Cardiac muscle cell (in vitro differentiated cells and primary cell): ENCODE measurements around the gene ANKRD55. TPM values are rescaled to one million over a fixed set of nuclear protein-coding genes. Genes with fewer than 3 reads are reported as not detected.
A peak's percentile ranks its signal among the peaks of the same experiment; 100 is the strongest.

ENCODE experiments used
- DNase-seq, 2 donors: peaks; one replicate each; pipeline versions ENCODE4 v3.0.0 to v3.0.0-alpha.2; 2010 to 2017; ENCODE audit warnings: low read depth in 1 of 2, low spot score in 1 of 2
- H3K27ac ChIP-seq: fragments of 200-600 bp; sonication (generic); 2 replicates; pipeline ENCODE4 v1.5.1; 2016
- H3K27me3 ChIP-seq: fragments of 200-600 bp; sonication (generic); 2 replicates; pipeline ENCODE4 v1.6.0; 2016; ENCODE audit warnings: control low read depth
- H3K36me3 ChIP-seq: fragments of 200-600 bp; sonication (generic); 2 replicates; pipeline ENCODE4 v1.5.1; 2016; ENCODE audit warnings: control low read depth
- H3K4me1 ChIP-seq: fragments of 200-600 bp; sonication (generic); 2 replicates; pipeline ENCODE4 v1.8.1; 2017; ENCODE audit warnings: low read depth, mild to moderate bottlenecking, mixed run types
- H3K4me3 ChIP-seq: fragments of 200-600 bp; sonication (generic); 2 replicates; pipeline ENCODE4 v1.5.1; 2016; ENCODE audit warnings: mild to moderate bottlenecking
- H3K9me3 ChIP-seq: fragments of 200-600 bp; sonication (generic); 2 replicates; pipeline ENCODE4 v1.5.1; 2017; ENCODE audit warnings: low read depth, mild to moderate bottlenecking, control low read depth
- polyA plus RNA-seq: library from polyadenylated mRNA; unstranded; fragments of >200 nt; fragmentation: Nextera tagmentation; extraction: Ambion mirVana; gene quantifications from 2 replicates; pipeline ENCODE4 v1.2.1, GENCODE V29; 2016
- total RNA-seq: library from RNA; depleted of rRNA; stranded (reverse); fragments of >200 nt; gene quantifications from 2 replicates; pipeline ENCODE4 v1.2.3, GENCODE V29; 2016
- TF ChIP-seq, protein P1 (sequence below): IDR thresholded peaks from 2 replicates; pipeline ENCODE4 v1.5.1; 2012; ENCODE audit warnings: low read depth, mild to moderate bottlenecking, low read length

ANKRD55 gene
- total RNA-seq (not detected in 2 replicates), polyA plus RNA-seq (0.28 TPM in 1 of 2 replicates, not detected in the other)

DNA sequence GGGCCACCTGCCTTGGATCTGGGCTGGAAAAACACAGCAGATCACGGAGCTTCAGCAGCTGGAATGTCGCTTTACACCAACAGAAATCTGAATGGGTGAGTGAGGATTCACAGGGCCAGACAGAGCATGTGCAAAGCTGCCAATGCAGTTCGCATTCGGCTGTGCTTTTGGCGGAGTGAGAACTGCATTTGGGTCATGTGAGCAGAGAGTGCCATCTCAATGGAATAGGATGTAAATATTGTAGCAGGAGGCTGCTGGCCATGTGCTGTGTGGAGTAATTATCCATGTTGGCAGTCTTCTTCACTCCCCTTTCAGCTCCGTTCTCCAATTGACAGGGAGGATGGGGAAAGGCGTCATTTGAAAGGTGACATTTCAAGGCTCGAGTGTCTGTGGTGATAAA lies at the start of gene ANKRD55:
Gene ANKRD55 (minus strand): TSS at position 101 of the 400 bp plus-strand sequence. CDS start 417 bp downstream, outside the sequence.
- H3K4me1 ChIP-seq: no peaks in the 10 kb centered on the region
- H3K27me3 ChIP-seq: no peaks in the 10 kb centered on the region
- H3K36me3 ChIP-seq: no peaks in the 10 kb centered on the region
- peak; percentile 4 to 24 for DNase-seq
- no peak within 1 kb of the TSS for H3K27ac ChIP-seq
- TF ChIP-seq, protein P1, sequence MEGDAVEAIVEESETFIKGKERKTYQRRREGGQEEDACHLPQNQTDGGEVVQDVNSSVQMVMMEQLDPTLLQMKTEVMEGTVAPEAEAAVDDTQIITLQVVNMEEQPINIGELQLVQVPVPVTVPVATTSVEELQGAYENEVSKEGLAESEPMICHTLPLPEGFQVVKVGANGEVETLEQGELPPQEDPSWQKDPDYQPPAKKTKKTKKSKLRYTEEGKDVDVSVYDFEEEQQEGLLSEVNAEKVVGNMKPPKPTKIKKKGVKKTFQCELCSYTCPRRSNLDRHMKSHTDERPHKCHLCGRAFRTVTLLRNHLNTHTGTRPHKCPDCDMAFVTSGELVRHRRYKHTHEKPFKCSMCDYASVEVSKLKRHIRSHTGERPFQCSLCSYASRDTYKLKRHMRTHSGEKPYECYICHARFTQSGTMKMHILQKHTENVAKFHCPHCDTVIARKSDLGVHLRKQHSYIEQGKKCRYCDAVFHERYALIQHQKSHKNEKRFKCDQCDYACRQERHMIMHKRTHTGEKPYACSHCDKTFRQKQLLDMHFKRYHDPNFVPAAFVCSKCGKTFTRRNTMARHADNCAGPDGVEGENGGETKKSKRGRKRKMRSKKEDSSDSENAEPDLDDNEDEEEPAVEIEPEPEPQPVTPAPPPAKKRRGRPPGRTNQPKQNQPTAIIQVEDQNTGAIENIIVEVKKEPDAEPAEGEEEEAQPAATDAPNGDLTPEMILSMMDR: no peak
- no peak within 1 kb of the TSS for H3K4me3 ChIP-seq
- H3K9me3 ChIP-seq: no peaks in the 10 kb centered on the region

DNA sequence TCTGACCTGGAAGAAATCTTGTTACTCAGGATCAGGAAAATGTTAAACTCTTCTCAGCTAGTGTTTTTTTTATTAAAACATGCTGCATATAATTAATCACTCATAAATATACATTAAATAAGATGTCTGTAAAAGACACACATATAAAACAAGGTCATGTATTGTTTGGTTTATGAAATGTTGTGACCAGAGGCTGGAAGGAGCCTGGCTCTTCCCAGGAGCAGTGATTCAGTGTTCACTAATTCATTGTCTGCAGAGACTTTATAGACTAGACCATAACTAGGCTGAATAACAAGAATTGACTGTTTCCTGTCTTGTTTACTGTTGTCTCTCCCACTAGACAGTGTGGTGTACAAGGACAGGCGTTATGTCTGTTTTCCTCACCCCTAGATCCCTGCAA lies 49.1 kb upstream of the ANKRD55 start:
- no peak for DNase-seq
- no peaks in the 10 kb centered on the region for H3K9me3 ChIP-seq
- TF ChIP-seq, protein P1: no peak
- H3K27ac ChIP-seq: no peak overlapping the region
- no peaks in the 10 kb centered on the region for H3K27me3 ChIP-seq
- H3K4me3 ChIP-seq: no peak overlapping the region
- no peaks in the 10 kb centered on the region for H3K36me3 ChIP-seq
- peaks cover 4% of the 10 kb centered on the region for H3K4me1 ChIP-seq

DNA sequence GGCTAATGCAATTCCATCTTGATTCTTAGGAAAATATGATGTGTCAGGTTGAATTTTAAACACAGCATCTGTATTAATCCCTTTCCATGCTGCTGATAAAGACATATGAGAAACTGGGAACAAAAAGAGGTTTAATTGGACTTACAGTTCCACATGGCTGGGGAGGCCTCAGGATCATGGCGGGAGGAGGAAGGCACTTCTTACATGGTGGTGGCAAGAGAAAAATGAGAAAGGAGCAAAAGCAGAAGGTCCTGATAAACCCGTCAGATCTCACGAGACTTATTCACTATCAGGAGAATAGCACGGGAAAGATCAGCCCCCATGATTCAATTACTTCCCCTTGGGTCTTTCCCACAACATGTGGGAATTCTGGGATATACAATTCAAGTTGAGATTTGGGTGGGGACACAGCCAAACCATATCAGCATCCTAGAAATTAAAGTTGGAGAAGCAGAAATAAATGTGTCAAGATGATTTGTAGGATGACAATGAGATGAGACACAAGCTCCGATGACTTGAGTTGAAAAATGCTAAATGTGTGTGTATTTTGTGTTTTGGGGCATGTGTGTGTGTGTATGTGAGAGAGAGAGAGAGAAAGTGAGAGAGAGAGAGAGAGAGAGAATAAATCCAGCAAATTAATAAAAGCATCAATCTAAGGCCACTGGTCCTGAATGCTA lies 48.5 kb upstream of the ANKRD55 start:
- TF ChIP-seq, protein P1: no peak
- Histone ChIP-seq H3K27ac (no peak overlapping the region), H3K27me3 (no peaks in the 10 kb centered on the region)

DNA sequence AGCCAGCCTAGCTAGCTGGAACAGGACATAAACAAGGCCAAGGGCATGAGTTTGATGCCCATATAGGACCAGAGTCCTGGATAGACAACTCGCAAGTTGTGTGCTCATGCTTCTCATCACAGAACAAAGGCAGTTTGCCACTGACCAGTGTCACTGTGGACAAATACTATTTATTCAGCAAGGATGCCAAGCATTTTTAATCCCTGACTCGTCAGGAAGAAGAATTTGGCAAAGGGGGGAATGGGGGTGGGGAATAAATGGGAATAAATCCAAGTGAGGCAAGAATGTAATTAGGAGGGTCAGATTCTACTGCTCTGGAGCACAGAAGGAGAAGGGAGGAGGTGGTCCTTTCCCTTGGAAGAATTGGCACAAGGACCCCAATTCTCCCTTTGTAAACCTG lies 46.8 kb upstream of the ANKRD55 start:
- TF ChIP-seq, protein P1: no peak
- DNase-seq: peak in 1 of 2 donors; percentile 89
- Histone ChIP-seq H3K27ac (no peak overlapping the region), H3K4me1 (peaks cover 4% of the 10 kb centered on the region), H3K27me3 (no peaks in the 10 kb centered on the region), H3K9me3 (no peaks in the 10 kb centered on the region), H3K4me3 (no peak overlapping the region), H3K36me3 (no peaks in the 10 kb centered on the region)

More for the DNA sequence above, 48.5 kb upstream of the ANKRD55 start:
- H3K36me3 ChIP-seq: no peaks in the 10 kb centered on the region
- peaks cover 4% of the 10 kb centered on the region for H3K4me1 ChIP-seq
- no peak overlapping the region for H3K4me3 ChIP-seq
- no peak for DNase-seq
- no peaks in the 10 kb centered on the region for H3K9me3 ChIP-seq

DNA sequence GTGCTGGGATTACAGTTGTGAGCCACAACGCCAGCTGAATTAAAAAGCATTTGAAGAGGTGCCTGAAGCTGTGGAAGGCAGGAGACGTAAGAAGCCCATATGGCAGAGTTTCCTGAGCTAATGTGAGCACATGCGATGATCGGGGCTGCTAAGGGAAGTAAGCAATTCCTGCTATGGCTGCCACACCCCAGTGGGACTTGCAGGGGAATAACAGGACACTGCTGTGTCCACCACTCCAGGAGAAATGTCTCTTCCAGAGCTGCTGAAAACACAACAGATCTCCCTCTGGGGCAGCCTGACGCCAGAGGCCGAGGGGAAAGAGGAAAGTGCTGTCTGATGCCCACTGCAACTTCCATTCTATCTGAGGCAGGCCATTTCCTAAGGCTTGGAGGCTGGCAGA lies 46.2 kb upstream of the ANKRD55 start:
- Histone ChIP-seq H3K4me3 (no peak overlapping the region), H3K9me3 (no peaks in the 10 kb centered on the region), H3K4me1 (peaks cover 4% of the 10 kb centered on the region), H3K27me3 (no peaks in the 10 kb centered on the region), H3K27ac (no peak overlapping the region), H3K36me3 (no peaks in the 10 kb centered on the region)
- no peak for DNase-seq
- TF ChIP-seq, protein P1: no peak
